ENCODE measurements around the gene PGM5.

The PGM5 gene

DNA sequence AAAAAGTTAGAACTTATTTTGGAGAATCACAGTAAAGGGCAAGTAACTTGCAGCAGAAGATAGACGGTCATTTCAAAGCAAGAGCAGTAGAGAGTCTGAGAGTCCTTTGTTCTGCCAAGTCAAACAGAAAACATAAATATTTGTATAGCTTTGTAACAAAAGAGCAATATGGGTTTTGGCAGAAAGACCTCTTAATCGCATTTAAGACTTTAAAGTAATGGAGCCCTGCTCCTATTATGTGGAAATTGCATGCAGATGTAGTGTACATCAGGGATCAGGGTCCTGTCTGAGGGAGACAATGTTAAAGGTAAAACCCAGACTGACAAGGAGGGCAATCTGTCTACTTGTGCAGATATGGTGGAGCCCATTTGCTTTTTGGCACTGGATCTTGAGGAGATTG lies 87.2 kb downstream of the PGM5 start:
- DNase-seq = no peak

DNA sequence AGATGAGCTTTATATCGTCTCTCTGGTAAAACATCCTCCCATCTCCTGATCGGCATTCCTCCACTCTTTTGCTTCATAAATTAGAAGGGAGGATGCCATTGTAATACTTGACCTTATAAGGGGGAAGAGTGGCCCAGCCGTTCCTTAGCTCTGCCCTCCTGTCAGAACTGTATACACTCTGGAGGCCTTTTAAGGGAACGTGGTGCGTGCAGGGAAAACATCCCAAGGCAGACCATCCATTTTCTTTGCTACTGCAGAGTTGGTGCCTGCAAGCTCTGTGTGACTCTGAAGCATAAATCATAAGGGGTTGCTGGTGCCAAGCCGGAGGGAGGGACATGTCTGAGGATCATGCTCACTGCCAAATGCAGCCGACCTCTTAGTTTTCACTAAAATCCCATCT lies 90.4 kb downstream of the PGM5 start:
- DNase-seq = no peak

DNA sequence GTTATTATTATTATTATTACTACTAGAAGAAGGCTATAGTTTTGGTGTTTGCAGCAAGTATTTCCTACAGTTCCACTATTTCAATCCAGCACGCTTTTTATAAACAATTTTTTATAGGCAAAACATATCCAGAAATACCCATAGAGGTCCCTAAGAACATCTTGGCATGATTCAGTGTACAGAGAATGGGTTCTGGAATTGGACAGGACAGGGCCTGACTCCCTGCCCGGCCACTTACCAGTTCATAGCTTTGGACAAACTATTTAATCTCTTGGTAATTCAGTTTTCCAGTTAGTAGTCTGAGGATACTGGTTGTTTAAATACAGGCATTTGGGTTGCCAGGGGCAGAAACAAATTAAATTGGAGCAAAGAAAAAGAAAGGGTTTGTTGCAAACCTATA lies 91.2 kb downstream of the PGM5 start:
- DNase-seq = no peak

DNA sequence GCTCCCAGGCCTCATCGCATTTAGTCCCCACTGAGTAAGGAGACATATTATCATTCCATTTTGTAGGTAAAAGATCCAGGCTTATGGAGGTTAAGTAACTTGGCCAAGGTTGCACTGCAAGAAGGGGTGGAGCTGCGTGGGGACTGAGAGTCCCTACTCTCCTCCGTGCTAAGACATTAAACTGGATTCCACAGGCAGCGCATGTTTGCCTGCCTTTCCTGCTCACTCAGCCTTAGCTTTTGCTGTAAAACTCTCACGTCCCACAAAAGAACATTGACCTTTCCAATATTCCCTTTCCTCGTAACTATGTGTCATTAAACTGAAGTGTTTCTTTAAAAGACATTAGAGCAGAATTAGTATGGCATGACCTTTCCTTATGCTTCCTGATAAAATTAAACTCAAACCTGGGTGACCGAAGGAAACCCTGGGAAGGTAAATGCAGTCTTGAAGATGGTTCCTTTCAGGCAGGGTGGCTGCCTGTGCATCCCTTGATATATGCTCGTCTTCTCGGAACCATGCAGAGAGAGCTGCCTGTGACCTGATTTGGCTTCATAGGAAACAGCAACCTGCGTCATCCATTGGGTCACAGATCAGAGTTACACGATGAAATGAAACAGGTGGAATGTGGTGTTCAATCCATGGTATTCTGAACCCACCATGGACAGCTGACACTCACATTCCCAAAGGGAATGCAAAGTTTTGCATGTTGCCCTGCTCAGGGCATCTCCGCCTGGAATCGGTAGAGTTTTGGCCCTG lies 98.3 kb downstream of the PGM5 start:
- no peak for DNase-seq

DNA sequence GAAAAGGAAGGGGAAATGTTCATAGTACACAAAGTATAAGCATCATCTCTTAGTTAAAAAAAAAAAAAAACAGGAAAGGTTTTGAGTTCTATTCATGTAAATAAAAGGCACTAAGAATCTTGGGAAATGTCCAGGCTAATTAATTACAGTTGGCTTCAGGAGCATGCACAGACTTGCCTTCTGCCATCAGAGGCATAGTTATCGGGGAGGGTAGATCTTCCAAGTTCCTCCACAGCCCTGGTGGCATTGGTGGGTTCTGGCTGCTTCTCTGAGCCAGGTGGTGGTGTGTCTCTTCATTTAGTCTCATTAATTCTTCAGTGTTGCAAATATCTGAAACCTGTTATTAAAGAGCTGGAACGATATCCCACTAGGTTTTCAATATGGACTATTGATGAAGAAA lies 99.0 kb downstream of the PGM5 start:
- no peak for DNase-seq

DNA sequence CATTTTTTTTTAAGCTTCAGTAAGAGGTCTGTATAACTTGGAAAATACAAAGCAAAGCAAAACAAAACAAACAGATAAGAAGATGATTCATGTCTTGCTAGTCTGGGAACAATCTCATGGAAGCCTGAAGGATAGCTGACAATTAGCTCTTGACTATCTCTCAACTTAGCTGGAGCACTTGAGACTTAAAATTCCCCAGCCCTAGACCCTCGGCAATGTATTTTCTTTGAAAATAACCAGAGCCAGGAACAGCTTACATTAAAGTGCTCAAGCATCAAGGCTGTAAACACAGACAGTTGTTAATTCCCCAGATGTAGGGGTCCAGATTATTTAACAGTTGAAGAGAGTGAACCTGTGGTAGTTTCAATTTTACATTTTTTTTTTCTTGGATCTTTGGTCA lies 101.4 kb downstream of the PGM5 start:
- DNase-seq = no peak

DNA sequence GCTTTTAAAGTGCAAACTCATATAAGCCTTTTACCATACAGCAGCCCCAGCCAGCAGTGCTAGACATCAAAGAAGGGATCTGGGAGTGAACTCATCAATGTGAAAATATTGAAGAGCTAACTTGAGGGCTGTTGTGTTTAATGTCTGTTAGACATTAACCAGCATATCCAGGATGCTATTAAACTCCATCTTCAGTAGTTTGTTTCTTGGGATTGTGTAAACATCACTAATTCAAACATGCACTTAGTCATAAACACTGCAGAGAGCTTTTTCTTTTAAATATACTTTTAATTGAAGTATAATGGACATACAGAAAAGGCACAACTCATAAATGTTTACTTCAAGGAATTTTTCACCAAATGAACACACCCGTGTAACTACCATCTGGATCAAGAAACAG lies 102.5 kb downstream of the PGM5 start:
- no peak for DNase-seq

DNA sequence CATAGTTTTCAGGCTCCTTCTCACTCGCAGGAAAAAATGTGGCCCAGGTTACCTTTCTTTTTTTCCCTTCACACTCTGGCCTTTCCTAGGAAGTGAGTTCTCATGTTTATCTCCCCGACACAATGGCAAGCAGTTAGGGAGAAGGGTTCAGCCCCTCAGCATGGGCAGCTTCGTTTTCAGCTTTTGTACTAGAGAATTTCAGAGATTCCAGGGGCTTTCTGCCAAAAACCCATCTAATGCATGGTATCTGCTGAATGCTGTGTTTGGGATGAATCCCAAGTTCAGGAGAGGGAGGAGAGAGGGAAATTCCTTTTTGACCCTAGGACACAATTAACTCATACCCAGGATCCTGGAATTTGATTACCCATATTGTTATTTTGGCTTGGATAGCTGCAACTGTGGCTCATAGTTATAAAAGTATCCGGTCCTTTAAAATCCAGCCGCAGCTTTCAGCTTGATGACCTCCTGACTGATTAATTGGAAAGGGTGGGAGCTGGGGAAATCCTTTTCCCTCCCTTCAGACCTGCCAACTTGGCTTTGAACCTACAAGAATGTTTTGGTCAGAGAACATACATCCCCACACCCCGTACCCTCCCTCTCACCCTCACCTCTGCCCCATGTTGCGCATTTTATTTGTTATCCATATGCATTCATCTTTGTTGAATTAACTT lies 105.8 kb downstream of the PGM5 start:
- DNase-seq = peak; percentile 35

DNA sequence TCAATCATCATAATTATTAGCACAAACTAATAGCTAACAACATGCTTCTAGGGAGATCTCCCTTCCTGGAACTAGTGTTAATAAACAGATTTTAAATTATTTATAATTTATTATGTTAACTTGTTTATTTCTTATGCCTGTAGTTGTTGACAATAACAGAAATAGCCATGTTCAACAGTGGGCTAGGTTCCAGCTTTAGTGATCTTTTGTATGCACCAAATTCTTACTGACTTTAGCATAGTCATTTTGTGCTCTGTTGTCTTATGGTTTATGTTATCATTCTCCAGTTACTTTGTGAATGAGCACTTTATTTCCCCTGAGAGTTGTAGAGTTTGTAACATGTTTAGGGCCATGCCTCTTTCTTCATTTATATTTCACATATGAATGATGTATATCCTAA lies 113.7 kb downstream of the PGM5 start:
- DNase-seq = no peak

DNA sequence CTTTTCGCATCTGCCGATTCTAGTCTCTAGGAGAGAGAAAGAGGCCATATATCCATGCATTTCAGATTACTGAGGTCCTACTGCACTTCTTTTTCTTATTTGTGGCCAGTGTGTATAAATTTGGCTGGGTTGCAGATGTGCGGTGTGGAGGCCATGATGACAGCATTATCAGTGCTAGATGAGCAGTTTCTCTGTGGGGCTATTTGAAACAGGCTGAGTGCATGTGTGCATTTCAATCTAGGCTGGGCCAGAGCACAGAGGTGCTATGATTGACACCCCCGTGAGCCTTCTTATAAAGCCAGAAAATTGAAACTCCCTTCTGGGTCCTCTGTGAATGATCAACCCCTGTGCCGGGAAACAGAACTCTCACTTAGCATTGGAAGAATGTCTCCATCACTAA lies 114.2 kb downstream of the PGM5 start:
- DNase-seq = no peak

DNA sequence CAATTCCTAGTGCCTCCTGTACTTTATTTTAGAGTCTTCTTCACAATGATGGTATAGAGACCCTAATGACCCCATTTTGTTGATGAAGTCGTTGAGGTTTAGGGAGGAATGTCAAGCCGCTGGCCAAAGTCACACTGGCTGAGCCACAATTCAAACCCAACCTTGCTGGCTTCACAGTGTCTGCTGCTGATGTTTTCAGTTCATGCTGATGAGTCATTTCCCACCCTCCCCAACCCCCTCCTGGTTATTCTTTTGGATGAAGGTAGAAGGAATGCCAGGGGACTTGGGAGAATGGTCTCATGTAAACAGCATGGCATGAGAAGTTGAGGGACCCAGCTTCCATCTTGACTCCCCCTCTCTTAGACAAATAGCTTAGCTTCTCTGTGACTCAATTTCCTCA lies 115.7 kb downstream of the PGM5 start:
- DNase-seq = peak; percentile 1

DNA sequence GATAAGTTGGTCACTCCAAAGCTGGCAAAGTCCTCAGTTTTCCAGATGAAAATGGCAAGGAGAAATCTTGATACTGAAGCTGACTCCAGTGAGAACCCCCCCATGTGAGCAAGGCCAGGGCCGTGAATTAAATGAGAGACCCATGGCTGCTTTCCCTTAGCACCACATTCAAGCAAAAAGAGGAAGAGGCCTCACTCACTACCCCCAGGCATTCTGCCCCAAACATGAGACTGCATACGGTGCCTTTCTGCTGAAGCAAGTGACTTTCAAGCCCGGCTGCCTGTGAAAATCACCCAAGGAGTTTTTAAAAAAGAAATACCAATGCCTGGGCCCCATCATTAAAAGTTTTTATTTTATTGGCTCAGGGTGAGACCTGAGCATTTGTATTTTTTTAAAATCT lies 117.4 kb downstream of the PGM5 start:
- DNase-seq = no peak

DNA sequence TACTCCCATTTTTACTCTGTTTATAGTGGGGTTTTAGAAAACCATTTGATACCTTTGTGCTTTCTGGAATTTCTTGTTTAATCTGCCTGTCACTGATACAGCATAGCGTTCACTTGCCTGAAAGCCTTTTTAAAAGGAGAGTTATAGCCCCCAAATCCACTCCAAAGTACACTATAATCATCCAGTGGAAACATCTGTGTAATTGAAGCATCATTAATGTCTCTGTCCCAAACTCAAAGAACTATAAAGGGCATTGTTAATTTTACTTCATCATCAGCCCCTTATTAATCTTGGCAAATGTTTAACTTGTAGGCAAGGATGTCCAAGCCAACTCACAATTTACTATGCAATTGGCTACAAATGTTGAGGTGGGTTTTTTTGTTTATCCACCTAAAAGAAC lies 120.0 kb downstream of the PGM5 start:
- no peak for DNase-seq

DNA sequence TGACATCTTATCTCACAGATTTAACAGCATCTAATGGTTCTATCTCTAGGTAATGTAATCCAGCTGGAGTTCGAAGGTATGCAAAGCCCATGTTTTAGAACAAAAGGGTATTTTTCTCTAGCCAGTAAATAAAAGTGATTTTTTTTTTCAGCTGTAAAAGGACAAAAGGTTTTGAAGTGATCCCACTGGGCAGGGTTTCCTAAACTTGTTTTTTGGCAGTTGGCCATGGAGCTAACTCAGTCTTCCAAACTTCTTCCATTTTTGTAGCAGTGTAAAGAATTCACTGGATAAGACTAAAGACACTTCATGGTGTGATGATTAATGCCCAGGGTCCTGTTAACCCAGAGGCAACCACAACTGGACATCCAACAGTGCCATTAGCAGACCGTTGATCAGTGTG lies 120.4 kb downstream of the PGM5 start:
- no peak for DNase-seq

DNA sequence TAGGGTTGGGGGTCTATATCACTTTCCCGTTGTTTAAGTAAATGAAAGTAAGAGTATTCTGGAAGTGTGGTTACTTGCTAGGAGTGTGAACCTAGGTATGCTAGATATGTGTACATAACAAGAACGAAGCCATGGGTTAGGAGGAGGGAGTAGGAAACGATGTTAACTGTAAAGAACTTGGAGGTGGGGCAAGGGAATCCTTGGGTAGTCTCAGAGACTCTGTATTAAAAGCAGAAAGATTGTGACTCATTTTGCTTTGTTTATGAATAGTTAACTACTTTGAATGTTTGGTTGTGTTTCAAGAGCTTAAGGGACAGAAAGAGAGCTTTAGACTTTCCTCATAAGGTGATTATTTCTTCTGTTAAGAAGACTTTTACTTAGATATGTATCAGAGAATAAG lies 124.4 kb downstream of the PGM5 start:
- DNase-seq = no peak

DNA sequence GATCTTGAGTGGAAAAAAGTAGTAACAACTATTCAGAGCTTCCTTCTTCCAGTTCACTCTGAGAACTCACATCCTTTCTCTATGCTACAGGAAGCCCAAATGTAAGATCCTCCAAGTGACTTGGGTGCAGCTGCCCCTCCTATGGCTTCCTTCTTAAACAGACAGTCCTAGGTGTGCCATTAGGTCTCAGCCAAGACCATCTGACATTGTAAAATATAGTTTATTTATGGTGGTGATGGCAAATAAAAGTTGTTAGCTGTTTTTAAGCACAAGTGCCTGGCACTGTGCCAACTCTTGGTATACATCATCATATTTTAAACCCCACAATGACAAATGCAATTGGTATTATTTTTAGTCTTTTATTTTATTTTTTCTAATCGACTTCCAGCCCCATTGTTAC lies 126.1 kb downstream of the PGM5 start:
- no peak for DNase-seq

DNA sequence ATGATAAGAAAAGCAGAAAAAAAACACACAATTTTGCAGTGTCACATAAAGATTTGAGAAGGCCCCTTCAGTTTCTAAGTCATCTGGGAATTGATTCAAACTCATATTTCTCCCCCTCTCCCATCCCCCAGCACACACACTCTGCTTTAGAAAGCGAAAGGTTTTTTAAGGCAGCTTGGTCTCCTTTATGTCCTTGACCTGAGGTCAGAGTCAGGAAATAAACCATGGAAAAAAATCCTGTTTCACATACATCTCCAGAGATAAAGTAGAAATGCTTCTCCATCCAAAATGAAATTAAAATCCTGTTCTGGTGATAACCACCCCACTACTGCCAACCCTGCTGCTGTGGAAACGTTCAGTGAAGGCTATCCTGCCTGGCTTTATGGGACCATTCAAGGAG lies 131.7 kb downstream of the PGM5 start:
- DNase-seq = no peak

DNA sequence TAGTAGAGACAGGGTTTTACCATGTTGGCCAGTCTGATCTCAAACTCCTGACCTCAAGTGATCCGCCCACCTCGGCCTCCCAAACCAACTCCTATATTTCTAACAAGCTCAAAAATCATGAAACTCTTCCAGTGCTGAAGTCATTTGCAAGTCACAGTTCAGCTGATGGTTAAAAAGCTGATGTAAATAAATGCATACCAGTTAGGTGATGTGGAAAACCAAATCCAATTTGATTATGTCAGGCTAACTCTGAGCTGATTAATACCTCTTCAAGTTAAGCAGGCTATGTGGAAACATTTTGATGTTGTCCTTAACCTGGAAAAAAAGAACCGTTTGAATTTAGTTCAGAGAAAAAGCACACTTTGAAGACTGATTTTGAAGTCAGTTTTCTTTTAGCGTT lies 133.2 kb downstream of the PGM5 start:
- no peak for DNase-seq

DNA sequence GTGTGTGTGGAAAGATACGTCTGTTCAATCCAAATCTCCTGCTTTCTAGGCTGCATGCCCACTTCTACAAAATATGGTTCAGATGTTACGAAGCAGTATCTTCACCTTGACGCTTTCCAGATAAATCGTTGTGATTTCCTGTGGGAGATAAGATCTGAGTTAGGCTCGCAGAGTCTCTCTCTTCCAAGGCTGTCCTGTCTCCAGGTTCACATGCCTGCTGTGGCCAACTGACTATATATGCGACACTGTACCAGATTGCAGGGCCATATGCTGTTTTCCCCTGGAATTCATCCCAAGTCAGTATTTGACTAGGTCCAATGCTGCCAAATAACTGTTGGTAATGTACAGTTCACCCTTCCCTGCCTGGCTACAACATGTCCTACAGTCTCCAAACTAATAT lies 136.4 kb downstream of the PGM5 start:
- no peak for DNase-seq

DNA sequence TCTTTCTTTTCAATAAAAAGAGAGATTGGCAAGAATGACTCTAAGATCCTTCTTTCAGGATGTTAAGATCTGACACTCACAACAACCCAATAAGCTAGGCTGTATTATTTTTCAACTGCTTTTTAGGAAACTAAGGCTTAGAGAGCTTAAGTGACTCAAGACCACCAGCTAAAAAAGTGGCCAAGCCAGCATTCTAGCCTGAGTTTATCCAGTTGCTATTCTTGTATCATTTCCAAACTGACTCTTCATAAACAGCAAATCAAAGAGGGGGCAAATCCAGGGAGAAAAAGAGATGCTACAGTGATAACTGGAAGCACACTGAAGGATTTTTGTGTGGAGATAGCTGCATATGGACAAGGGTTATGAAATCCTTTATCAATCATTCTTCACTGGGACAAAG lies 137.1 kb downstream of the PGM5 start:
- no peak for DNase-seq

DNA sequence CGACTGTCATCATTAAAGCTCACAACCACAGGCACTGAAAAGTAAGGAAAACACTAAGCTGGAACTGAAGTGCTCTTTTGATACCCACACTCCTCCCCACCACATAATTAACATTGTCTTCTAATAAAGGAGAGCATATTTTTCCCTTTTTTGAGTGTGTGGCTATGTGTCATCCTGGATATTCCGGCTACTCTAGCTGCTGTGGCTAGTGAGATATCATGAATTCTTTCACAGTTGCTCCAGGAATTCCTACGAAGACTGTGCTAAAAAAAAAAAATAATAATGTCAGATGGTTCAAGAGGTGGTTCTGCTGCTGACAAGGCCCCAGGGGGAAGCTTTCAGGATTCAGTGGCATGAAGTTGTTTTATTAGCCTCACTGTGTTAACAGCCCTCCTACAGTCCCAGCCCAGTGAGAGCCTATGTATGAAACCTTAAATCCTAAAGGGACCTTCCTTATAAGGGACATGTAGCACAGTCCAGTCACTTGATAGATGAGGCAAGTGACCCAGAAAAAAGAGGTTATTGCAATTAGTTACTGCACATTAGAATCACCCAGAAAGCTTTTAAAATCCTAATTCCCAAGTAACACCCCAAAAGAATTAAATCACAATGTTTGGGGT lies 137.7 kb downstream of the PGM5 start:
- peak; percentile 69 for DNase-seq

DNA sequence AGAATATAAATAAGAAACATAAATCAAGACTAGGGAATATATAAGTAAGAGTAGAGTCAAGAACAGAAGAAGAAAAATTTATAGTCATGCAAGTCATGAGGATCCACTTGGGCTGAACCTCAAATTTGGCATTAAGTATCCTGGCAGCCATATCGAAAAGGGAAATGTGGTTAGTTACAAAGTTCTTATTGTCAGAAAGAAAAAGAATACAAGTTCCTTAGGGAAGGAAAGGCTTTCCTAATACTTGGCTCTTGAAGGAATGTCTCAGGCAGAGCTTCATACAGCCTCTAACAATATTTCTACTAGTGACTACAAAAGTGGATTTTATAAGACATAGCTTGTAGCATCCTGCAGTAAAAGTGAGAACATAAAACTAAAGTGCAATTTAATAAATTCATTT lies 138.8 kb downstream of the PGM5 start:
- no peak for DNase-seq

DNA sequence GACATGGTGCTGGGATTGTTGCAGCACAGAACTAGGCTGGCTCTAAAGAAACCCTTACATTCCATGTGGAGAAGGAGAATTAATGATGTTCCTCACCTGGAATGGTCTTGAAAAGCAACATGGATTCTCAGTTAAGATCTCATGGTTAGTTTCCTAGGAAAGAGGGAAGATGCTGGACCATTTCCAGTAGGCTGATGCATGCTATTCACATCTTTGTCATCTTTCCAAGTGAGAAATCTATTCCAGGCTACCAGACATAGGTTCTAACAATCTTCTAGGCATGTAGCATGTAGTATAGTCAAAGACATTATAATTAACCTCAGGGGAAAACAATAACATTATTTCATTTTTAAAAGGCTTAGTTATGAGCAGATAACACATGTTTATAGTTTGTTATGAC lies 139.9 kb downstream of the PGM5 start:
- peak; percentile 15 for DNase-seq

DNA sequence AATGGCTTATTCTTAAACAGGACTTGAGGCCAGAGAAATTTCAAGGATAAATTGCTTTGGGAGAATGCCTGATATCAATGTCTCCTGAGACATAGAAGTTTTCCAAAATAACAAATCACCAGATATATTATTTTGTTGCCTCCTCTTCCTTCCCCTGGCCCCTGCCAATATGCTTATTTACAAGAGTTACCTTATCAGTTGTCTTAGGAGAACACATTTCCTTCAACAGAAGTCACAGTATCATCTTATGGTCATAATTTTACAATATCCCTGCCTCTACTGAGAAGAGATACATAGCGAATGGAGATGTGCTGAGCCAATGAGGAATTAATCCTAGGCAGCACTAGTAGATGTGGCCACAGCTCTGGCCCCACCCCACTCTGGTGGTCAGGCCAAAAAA lies 141.2 kb downstream of the PGM5 start:
- no peak for DNase-seq

Data from fibroblast of skin of scalp (primary cell).